Sigmoid colon (tissue), 7 donors: ENCODE data around the gene RIN2. TPM values are rescaled to one million over a fixed set of nuclear protein-coding genes. Genes with fewer than 3 reads are reported as not detected.

Source experiments
- DNase-seq: peaks from one replicate; pipeline ENCODE4 v3.0.0-alpha.2; 2019
- H3K27ac ChIP-seq, 4 donors: fragments of 200-600 bp; sonication (generic); one replicate each; pipeline ENCODE4 v1.5.1; 2016 to 2019; ENCODE audit warnings: mild to moderate bottlenecking in 1 of 4
- H3K27me3 ChIP-seq, 3 donors: fragments of 200-600 bp; sonication (generic); one replicate each; pipeline ENCODE4 v1.5.1; 2019; ENCODE audit warnings: mild to moderate bottlenecking in 1 of 3
- H3K36me3 ChIP-seq, 4 donors: fragments of 200-600 bp; sonication (generic); one replicate each; pipeline ENCODE4 v1.5.1; 2016 to 2019
- H3K4me1 ChIP-seq, 4 donors: fragments of 200-600 bp; sonication (generic); one replicate each; pipeline ENCODE4 v1.5.1; 2017 to 2019
- H3K4me3 ChIP-seq, 4 donors: fragments of 200-600 bp; sonication (generic); one replicate each; pipeline ENCODE4 v1.5.1; 2017 to 2019; ENCODE audit warnings: mild to moderate bottlenecking in 2 of 4, moderate library complexity in 1 of 4
- H3K9me3 ChIP-seq, 4 donors: fragments of 200-600 bp in 3 of 4; sonication (generic) in 3 of 4; one replicate each; pipeline versions ENCODE4 v1.5.1 to v1.6.1; 2013 to 2019
- CTCF ChIP-seq, 4 experiments: fragments of 450-650 bp in 3 of 4; fragments of 200-600 bp in 1 of 4; IDR thresholded peaks; one replicate each; pipeline ENCODE4 v1.5.1; 2016 to 2019; ENCODE audit warnings: antibody characterized with exemption in 4 of 4, mild to moderate bottlenecking in 3 of 4, moderate library complexity in 2 of 4
- EP300 ChIP-seq, 4 donors: sonication (generic); formaldehyde crosslinking; IDR thresholded peaks; one replicate each; pipeline ENCODE4 v1.6.1; 2017; ENCODE audit warnings: antibody characterized with exemption in 4 of 4
- POLR2A ChIP-seq, 2 donors: fragments of 450-650 bp; IDR thresholded peaks; one replicate each; pipeline ENCODE4 v1.6.1; 2016; ENCODE audit warnings: antibody characterized with exemption in 2 of 2, mild to moderate bottlenecking in 2 of 2, moderate library complexity in 2 of 2
- POLR2AphosphoS5 ChIP-seq, 4 donors: sonication (generic); formaldehyde crosslinking; IDR thresholded peaks; one replicate each; pipeline ENCODE4 v1.6.1; 2017; ENCODE audit warnings: antibody characterized with exemption in 4 of 4
- WGBS, 2 donors: extraction: QIAGEN DNeasy Blood & Tissue Kit; methylation state at CpG; one replicate each; pipeline ENCODE4 v1.1.7; 2013; 5-methylcytosine and 5-hydroxymethylcytosine counted together
- intact Hi-C: fragments of 100-400 bp; cut with DNase I; formaldehyde crosslinking; loops from one replicate; pipeline ENCODE4 v1.15.1; 2023
- polyA plus RNA-seq, 3 donors: library from polyadenylated mRNA; stranded (reverse); fragments of 200-250 nt; gene quantifications; one replicate each; pipeline ENCODE4 v1.2.3, GENCODE V29; 2013
- total RNA-seq, 4 donors: library from RNA; depleted of rRNA; stranded (reverse); fragments of >200 nt; gene quantifications; one replicate each; pipeline ENCODE4 v1.1.0, GENCODE V29; 2016
- donor health status: healthy with polysubstance abuse.
- donor health status: Bipolar disorder and iron deficiency.
- donor health status: healthy.

RIN2 gene
- total and polyA plus RNA-seq, 7 donors = 13.4 to 73.7 (median 54.2) TPM

DNA sequence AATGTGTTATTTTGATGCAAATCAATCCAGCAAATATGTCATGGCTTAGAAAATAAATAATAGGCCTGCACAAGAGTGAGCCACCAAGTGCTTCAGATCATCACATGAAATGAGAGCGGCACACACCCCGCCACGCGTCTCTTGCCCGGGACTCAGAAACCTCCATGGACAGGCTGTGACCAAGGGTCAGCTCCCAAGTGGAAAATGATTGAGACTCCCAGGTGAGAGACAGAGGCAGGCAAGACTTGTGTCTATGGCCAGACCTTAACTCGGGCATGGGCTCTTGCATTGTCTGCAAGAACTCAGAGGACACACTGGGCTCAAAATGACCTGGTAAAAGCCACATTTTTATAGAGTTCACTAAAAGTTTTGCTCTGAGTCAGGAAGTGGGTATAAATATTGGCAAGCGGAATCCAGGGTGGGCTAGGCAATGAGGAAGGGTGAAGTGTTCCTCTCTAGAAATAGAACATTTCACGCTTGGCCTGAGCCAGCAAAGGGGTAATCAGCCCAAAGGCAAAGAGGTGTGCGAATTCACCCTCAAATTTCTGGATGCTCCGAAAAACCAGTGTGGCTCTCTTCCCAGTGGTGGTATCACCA lies 30.7 kb upstream of the RIN2 start:
- no peak overlapping the region for H3K4me3 ChIP-seq
- TF ChIP-seq POLR2A (IDR thresholded peaks at IDR 0.05) = no peak
- TF ChIP-seq CTCF (IDR thresholded peaks at IDR 0.05) = no peak
- no peak for TF ChIP-seq POLR2AphosphoS5 (IDR thresholded peaks at IDR 0.05)
- no peak for TF ChIP-seq EP300 (IDR thresholded peaks at IDR 0.05)
- no peaks in the 10 kb centered on the region for H3K27me3 ChIP-seq
- intact Hi-C loops = no loop called here
- H3K4me1 ChIP-seq = no peaks in the 10 kb centered on the region
- H3K27ac ChIP-seq = no peak overlapping the region
- 84 to 93% methylated on average over 10 of the region's 10 CpGs for WGBS, 2 donors
- DNase-seq = no peak
- no peaks in the 10 kb centered on the region for H3K9me3 ChIP-seq
- no peaks in the 10 kb centered on the region for H3K36me3 ChIP-seq

DNA sequence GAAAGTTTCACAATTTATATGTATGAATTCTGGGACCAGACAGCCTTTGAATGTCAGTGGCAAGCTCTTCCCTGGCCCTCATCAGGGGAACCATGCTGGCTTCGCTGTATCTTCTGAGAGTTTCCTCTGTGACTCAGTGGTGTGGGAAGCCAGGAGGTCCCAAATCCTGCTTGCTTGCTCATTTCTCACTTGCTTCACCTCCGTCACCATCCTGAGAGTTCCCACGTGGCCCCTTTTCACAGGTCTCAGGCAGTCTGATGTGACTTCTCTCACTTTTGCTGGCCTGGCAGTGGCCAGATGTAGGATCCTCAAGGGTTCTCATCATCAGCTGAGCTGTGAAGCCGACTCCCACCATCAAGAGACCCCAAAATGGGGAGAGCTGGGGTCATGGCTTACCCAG lies 28.4 kb upstream of the RIN2 start:
- 92% methylated on average over 4 of the region's 4 CpGs for WGBS, 2 donors
- TF ChIP-seq EP300 (IDR thresholded peaks at IDR 0.05) = no peak
- no peak for TF ChIP-seq CTCF (IDR thresholded peaks at IDR 0.05)
- no peak for TF ChIP-seq POLR2A (IDR thresholded peaks at IDR 0.05)
- no peak for TF ChIP-seq POLR2AphosphoS5 (IDR thresholded peaks at IDR 0.05)
- H3K4me1 ChIP-seq = no peaks in the 10 kb centered on the region

DNA sequence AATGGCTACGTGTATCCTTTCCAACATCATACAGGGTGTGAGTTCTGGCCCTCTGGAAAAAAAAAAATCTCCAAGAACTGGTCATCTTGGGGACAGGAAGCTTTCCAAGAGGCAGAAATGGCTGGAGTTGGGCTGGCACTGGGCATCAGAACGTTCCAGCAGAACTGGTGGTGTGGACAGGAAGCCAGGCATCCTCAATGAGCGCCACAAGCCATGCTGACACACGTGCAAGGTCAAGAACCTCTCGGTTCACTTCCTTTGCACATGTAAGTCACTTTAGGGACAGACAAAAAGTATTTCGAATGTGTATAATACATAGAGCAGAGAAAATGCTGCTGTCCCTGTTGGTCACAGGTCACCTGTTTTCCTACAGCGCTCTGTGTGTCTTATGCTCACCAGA lies 27.4 kb upstream of the RIN2 start:
- no peak for DNase-seq
- Histone ChIP-seq H3K4me1 (no peaks in the 10 kb centered on the region), H3K36me3 (no peaks in the 10 kb centered on the region), H3K27ac (no peak overlapping the region), H3K9me3 (no peaks in the 10 kb centered on the region), H3K4me3 (no peak overlapping the region), H3K27me3 (no peaks in the 10 kb centered on the region)
- no peak for TF ChIP-seq POLR2AphosphoS5 (IDR thresholded peaks at IDR 0.05)
- TF ChIP-seq POLR2A (IDR thresholded peaks at IDR 0.05) = no peak
- no peak for TF ChIP-seq CTCF (IDR thresholded peaks at IDR 0.05)
- no peak for TF ChIP-seq EP300 (IDR thresholded peaks at IDR 0.05)
- 74 to 87% methylated on average over 7 of the region's 7 CpGs for WGBS, 2 donors
- intact Hi-C loops = no loop called here

More for the DNA sequence above, 28.4 kb upstream of the RIN2 start:
- H3K27me3 ChIP-seq = no peaks in the 10 kb centered on the region
- DNase-seq = no peak
- H3K36me3 ChIP-seq = no peaks in the 10 kb centered on the region
- H3K27ac ChIP-seq = no peak overlapping the region
- H3K4me3 ChIP-seq = no peak overlapping the region
- intact Hi-C loops = no loop called here
- no peaks in the 10 kb centered on the region for H3K9me3 ChIP-seq

- 93% methylated on average over 1 of the region's 1 CpG for WGBS, 2 donors
- H3K27ac ChIP-seq = peak overlapping the region in 1 of 4 donors; percentile 40
- intact Hi-C loops = no loop called here
- H3K4me3 ChIP-seq = no peak overlapping the region
- no peaks in the 10 kb centered on the region for H3K4me1 ChIP-seq
- TF ChIP-seq EP300 (IDR thresholded peaks at IDR 0.05) = no peak
- no peak for TF ChIP-seq POLR2AphosphoS5 (IDR thresholded peaks at IDR 0.05)
- TF ChIP-seq POLR2A (IDR thresholded peaks at IDR 0.05) = no peak
- TF ChIP-seq CTCF (IDR thresholded peaks at IDR 0.05) = no peak
- no peaks in the 10 kb centered on the region for H3K36me3 ChIP-seq
- no peak for DNase-seq
- no peaks in the 10 kb centered on the region for H3K27me3 ChIP-seq
- H3K9me3 ChIP-seq = no peaks in the 10 kb centered on the region
Measured at GRCh38 chr20:19734811-19735210, 23.2 kb upstream of the RIN2 start.

- peak overlapping the region in 1 of 4 donors; percentile 40 for H3K27ac ChIP-seq
- intact Hi-C loops = no loop called here
Measured at GRCh38 chr20:19735446-19735845, 22.6 kb upstream of the RIN2 start.

More at GRCh38 chr20:19735446-19735845, 22.6 kb upstream of the RIN2 start:
- WGBS, 2 donors = 16 to 17% methylated on average over 6 of the region's 6 CpGs
- DNase-seq = peak; percentile 85
- Histone ChIP-seq H3K9me3 (no peaks in the 10 kb centered on the region), H3K27me3 (peaks cover 0 to 5% (median 0%) of the 10 kb centered on the region in 3 donors), H3K4me1 (no peaks in the 10 kb centered on the region), H3K4me3 (no peak overlapping the region), H3K36me3 (no peaks in the 10 kb centered on the region)
- TF ChIP-seq POLR2A (IDR thresholded peaks at IDR 0.05) (no peak), POLR2AphosphoS5 (IDR thresholded peaks at IDR 0.05) (peak in 3 of 4 donors; percentile 16 to 26 (median 17))
